Vagina (tissue), 2 donors: ENCODE results near the gene TNFRSF25. TPM values are rescaled to one million over a fixed set of nuclear protein-coding genes. Genes with fewer than 3 reads are reported as not detected.

Experiments used
- DNase-seq, 2 donors: peaks; one replicate each; pipeline ENCODE4 v3.0.0-alpha.2; 2017; ENCODE audit errors: extremely low spot score in 2 of 2
- H3K27ac ChIP-seq: fragments of 200-600 bp; sonication (generic); one replicate; pipeline ENCODE4 v1.5.1; 2019
- H3K27me3 ChIP-seq: fragments of 200-600 bp; sonication (generic); one replicate; pipeline ENCODE4 v1.5.1; 2019
- H3K36me3 ChIP-seq, 2 donors: fragments of 200-600 bp; sonication (generic); one replicate each; pipeline ENCODE4 v1.5.1; 2017 to 2019
- H3K4me1 ChIP-seq: fragments of 200-600 bp; sonication (generic); one replicate; pipeline ENCODE4 v1.5.1; 2019
- H3K4me3 ChIP-seq, 2 donors: fragments of 200-600 bp; sonication (generic); 1 replicate in 1 of 2; 2 replicates in 1 of 2; pipeline ENCODE4 v1.5.1; 2016 to 2019
- H3K9me3 ChIP-seq: fragments of 200-600 bp; sonication (generic); one replicate; pipeline ENCODE4 v1.5.1; 2019
- CTCF ChIP-seq, 3 experiments: fragments of 450-650 bp in 2 of 3; fragments of 200-600 bp in 1 of 3; sonication (generic) in 1 of 3; IDR thresholded peaks; one replicate each; pipeline ENCODE4 v1.5.1; 2017 to 2019; ENCODE audit warnings: antibody characterized with exemption in 3 of 3, mild to moderate bottlenecking in 2 of 3, moderate library complexity in 2 of 3
- POLR2A ChIP-seq, 2 donors: fragments of 450-650 bp; IDR thresholded peaks; one replicate each; pipeline ENCODE4 v1.6.1; 2017; ENCODE audit warnings: antibody characterized with exemption in 2 of 2, mild to moderate bottlenecking in 2 of 2, moderate library complexity in 2 of 2
- POLR2AphosphoS5 ChIP-seq, 2 donors: sonication (generic); formaldehyde crosslinking; IDR thresholded peaks; one replicate each; pipeline ENCODE4 v1.9.0; 2017; ENCODE audit warnings: antibody characterized with exemption in 2 of 2, mild to moderate bottlenecking in 2 of 2, low read depth in 1 of 2; ENCODE audit not compliant: insufficient read depth in 1 of 2
- intact Hi-C: fragments of 100-400 bp; cut with DNase I; formaldehyde crosslinking; loops from one replicate; pipeline ENCODE4 v1.15.1; 2023
- total RNA-seq: library from RNA; depleted of rRNA; stranded (reverse); fragments of >200 nt; gene quantifications from one replicate; pipeline ENCODE4 v1.2.3, GENCODE V29; 2016

TNFRSF25 gene
- total RNA-seq, 1 donor from 2014 or later, result 32.7 TPM

- intact Hi-C loops, result no loop called here
- Histone ChIP-seq H3K36me3 (no peaks in the 10 kb centered on the region), H3K9me3 (no peaks in the 10 kb centered on the region), H3K4me3 (no peak overlapping the region), H3K27me3 (no peaks in the 10 kb centered on the region), H3K27ac (no peak overlapping the region), H3K4me1 (no peaks in the 10 kb centered on the region)
- no peak for DNase-seq
- TF ChIP-seq POLR2AphosphoS5 (IDR thresholded peaks at IDR 0.05; ENCODE audit: insufficient read depth in 1 of 2, low read depth in 1 of 2) (no peak), POLR2A (IDR thresholded peaks at IDR 0.05) (no peak), CTCF (IDR thresholded peaks at IDR 0.05) (no peak)
These were observed 46.4 kb upstream of the TNFRSF25 start for GRCh38 chr1:6512245-6512907.

- Histone ChIP-seq H3K27ac (no peak overlapping the region), H3K4me1 (no peaks in the 10 kb centered on the region), H3K9me3 (no peaks in the 10 kb centered on the region), H3K27me3 (no peaks in the 10 kb centered on the region), H3K4me3 (no peak overlapping the region), H3K36me3 (no peaks in the 10 kb centered on the region)
- intact Hi-C loops, result no loop called here
- TF ChIP-seq POLR2AphosphoS5 (IDR thresholded peaks at IDR 0.05; ENCODE audit: insufficient read depth in 1 of 2, low read depth in 1 of 2) (no peak), CTCF (IDR thresholded peaks at IDR 0.05) (no peak), POLR2A (IDR thresholded peaks at IDR 0.05) (no peak)
- DNase-seq, result no peak
These were observed 45.7 kb upstream of the TNFRSF25 start for GRCh38 chr1:6511561-6512244.

- H3K4me3 ChIP-seq, result no peak overlapping the region
- H3K27ac ChIP-seq, result no peak overlapping the region
- H3K9me3 ChIP-seq, result no peaks in the 10 kb centered on the region
- H3K36me3 ChIP-seq, result no peaks in the 10 kb centered on the region
- no peak for DNase-seq
- intact Hi-C loops, result no loop called here
- no peaks in the 10 kb centered on the region for H3K4me1 ChIP-seq
- TF ChIP-seq CTCF (IDR thresholded peaks at IDR 0.05) (no peak), POLR2AphosphoS5 (IDR thresholded peaks at IDR 0.05; ENCODE audit: insufficient read depth in 1 of 2, low read depth in 1 of 2) (no peak), POLR2A (IDR thresholded peaks at IDR 0.05) (no peak)
- no peaks in the 10 kb centered on the region for H3K27me3 ChIP-seq
These were observed 45.1 kb upstream of the TNFRSF25 start for GRCh38 chr1:6511056-6511455.

GRCh38 chr1:6510493-6510892, 44.5 kb upstream of the TNFRSF25 start:
- intact Hi-C loops, result no loop called here

More at GRCh38 chr1:6510493-6510892, 44.5 kb upstream of the TNFRSF25 start:
- Histone ChIP-seq H3K27ac (no peak overlapping the region), H3K4me3 (no peak overlapping the region), H3K27me3 (no peaks in the 10 kb centered on the region), H3K9me3 (no peaks in the 10 kb centered on the region), H3K4me1 (no peaks in the 10 kb centered on the region), H3K36me3 (no peaks in the 10 kb centered on the region)
- TF ChIP-seq CTCF (IDR thresholded peaks at IDR 0.05) (no peak), POLR2A (IDR thresholded peaks at IDR 0.05) (no peak), POLR2AphosphoS5 (IDR thresholded peaks at IDR 0.05; ENCODE audit: insufficient read depth in 1 of 2, low read depth in 1 of 2) (no peak)
- DNase-seq, result no peak
